ENCODE measurements around the gene PTPRU. TPM values are rescaled to one million over a fixed set of nuclear protein-coding genes. Genes with fewer than 3 reads are reported as not detected.

Gene PTPRU
- total and polyA plus RNA-seq, 4 donors = 1.6 to 15.1 (median 6.0) TPM

- Histone ChIP-seq H3K36me3 (ENCODE audit: control insufficient read depth in 4 of 4, insufficient read depth in 3 of 4, low read depth in 1 of 4, low read length in 3 of 4) (no peaks in the 10 kb centered on the region), H3K4me1 (ENCODE audit: control insufficient read depth in 4 of 4, insufficient read depth in 4 of 4, low read length in 3 of 4) (no peaks in the 10 kb centered on the region), H3K27me3 (ENCODE audit: control insufficient read depth in 4 of 4, insufficient read depth in 4 of 4, low read length in 3 of 4) (no peaks in the 10 kb centered on the region), H3K9me3 (ENCODE audit: control insufficient read depth in 4 of 4, low read length in 3 of 4) (no peaks in the 10 kb centered on the region), H3K9ac (ENCODE audit: low read depth in 1 of 2, low read length in 2 of 2) (no peak overlapping the region), H3K4me3 (ENCODE audit: low read depth in 1 of 3, low read length in 3 of 3) (no peak overlapping the region), H3K27ac (ENCODE audit: low read depth in 1 of 2, low read length in 2 of 2) (no peak overlapping the region)
- WGBS = 53% methylated on average over 6 of the region's 6 CpGs
- DNase-seq (ENCODE audit: low spot score) = no peak
- TF ChIP-seq SP1 (IDR thresholded peaks at IDR 0.05) (no peak), CTCF (IDR thresholded peaks at IDR 0.05; ENCODE audit: low read depth, low read length, missing input control) (peak; percentile 32)
Measured at GRCh38 chr1:29332204-29332603, 95.9 kb downstream of the PTPRU start.

GRCh38 chr1:29333008-29333407 is 96.7 kb downstream of the PTPRU start:
- H3K27me3 ChIP-seq (ENCODE audit: control insufficient read depth in 4 of 4, insufficient read depth in 4 of 4, low read length in 3 of 4) = no peaks in the 10 kb centered on the region
- no peak overlapping the region for H3K9ac ChIP-seq (ENCODE audit: low read depth in 1 of 2, low read length in 2 of 2)
- H3K27ac ChIP-seq (ENCODE audit: low read depth in 1 of 2, low read length in 2 of 2) = no peak overlapping the region
- 86% methylated on average over 3 of the region's 3 CpGs for WGBS
- no peak overlapping the region for H3K4me3 ChIP-seq (ENCODE audit: low read depth in 1 of 3, low read length in 3 of 3)
- TF ChIP-seq YY1 (IDR thresholded peaks at IDR 0.05) (no peak), HNF4G (IDR thresholded peaks at IDR 0.05) (no peak), ZBTB33 (IDR thresholded peaks at IDR 0.05) (no peak), FOXA1 (IDR thresholded peaks at IDR 0.05) (no peak), RAD21 (IDR thresholded peaks at IDR 0.05) (no peak), CTCF (IDR thresholded peaks at IDR 0.05; ENCODE audit: low read depth, low read length, missing input control) (no peak), FOXA2 (IDR thresholded peaks at IDR 0.05) (no peak), GABPA (IDR thresholded peaks at IDR 0.05 in 1 of 2, conservative IDR thresholded peaks at IDR 0.05 in 1 of 2) (no peak), EGR1 (IDR thresholded peaks at IDR 0.05; ENCODE audit: low read depth in 2 of 2) (no peak), RXRA (IDR thresholded peaks at IDR 0.05) (no peak)
- H3K36me3 ChIP-seq (ENCODE audit: control insufficient read depth in 4 of 4, insufficient read depth in 3 of 4, low read depth in 1 of 4, low read length in 3 of 4) = no peaks in the 10 kb centered on the region
- H3K9me3 ChIP-seq (ENCODE audit: control insufficient read depth in 4 of 4, low read length in 3 of 4) = no peaks in the 10 kb centered on the region
- DNase-seq (ENCODE audit: low spot score) = no peak
- no peaks in the 10 kb centered on the region for H3K4me1 ChIP-seq (ENCODE audit: control insufficient read depth in 4 of 4, insufficient read depth in 4 of 4, low read length in 3 of 4)

- Histone ChIP-seq H3K9ac (ENCODE audit: low read depth in 1 of 2, low read length in 2 of 2) (no peak overlapping the region), H3K27ac (ENCODE audit: low read depth in 1 of 2, low read length in 2 of 2) (no peak overlapping the region), H3K4me1 (ENCODE audit: control insufficient read depth in 4 of 4, insufficient read depth in 4 of 4, low read length in 3 of 4) (no peaks in the 10 kb centered on the region), H3K4me3 (ENCODE audit: low read depth in 1 of 3, low read length in 3 of 3) (no peak overlapping the region), H3K36me3 (ENCODE audit: control insufficient read depth in 4 of 4, insufficient read depth in 3 of 4, low read depth in 1 of 4, low read length in 3 of 4) (no peaks in the 10 kb centered on the region), H3K27me3 (ENCODE audit: control insufficient read depth in 4 of 4, insufficient read depth in 4 of 4, low read length in 3 of 4) (no peaks in the 10 kb centered on the region), H3K9me3 (ENCODE audit: control insufficient read depth in 4 of 4, low read length in 3 of 4) (no peaks in the 10 kb centered on the region)
- no peak for DNase-seq (ENCODE audit: low spot score)
- TF ChIP-seq CTCF (IDR thresholded peaks at IDR 0.05; ENCODE audit: low read depth, low read length, missing input control) (no peak), RXRA (IDR thresholded peaks at IDR 0.05) (no peak), ATF3 (IDR thresholded peaks at IDR 0.05) (no peak), FOXA2 (IDR thresholded peaks at IDR 0.05) (no peak), MAX (IDR thresholded peaks at IDR 0.05) (no peak), GABPA (IDR thresholded peaks at IDR 0.05 in 1 of 2, conservative IDR thresholded peaks at IDR 0.05 in 1 of 2) (no peak), JUND (IDR thresholded peaks at IDR 0.05) (no peak), HNF4G (IDR thresholded peaks at IDR 0.05) (no peak), NR2F2 (IDR thresholded peaks at IDR 0.05) (no peak)
Measured at GRCh38 chr1:29335573-29335972, 99.3 kb downstream of the PTPRU start.
